ENCODE data around the gene VASH1.

The VASH1 gene

DNA sequence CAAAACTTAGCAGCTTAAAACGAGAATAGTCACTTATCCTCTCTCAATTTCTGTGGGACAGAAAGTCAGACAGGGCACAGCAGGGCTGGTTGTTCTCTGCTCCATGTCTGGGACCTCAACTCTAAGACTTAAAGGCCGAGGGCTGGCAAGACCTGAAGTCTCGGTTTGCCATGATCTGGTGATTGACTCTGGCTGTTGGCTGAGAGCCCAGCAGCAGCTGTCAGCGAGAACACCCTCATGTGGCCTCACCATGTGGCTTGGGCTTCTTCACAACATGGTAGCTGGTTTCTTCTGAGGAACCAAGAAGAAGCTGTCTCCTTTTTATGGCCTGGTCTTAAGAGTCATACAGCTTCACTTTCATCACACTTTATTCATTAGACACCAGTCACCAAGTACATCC lies 1.7 kb upstream of the VASH1 start:
- peaks cover 2% of the 10 kb centered on the region for H3K4me1 ChIP-seq (ENCODE audit: control insufficient read depth, low read depth, low read length)
- no peak overlapping the region for H4K5ac ChIP-seq (ENCODE audit: low read length)
- H3K4ac ChIP-seq (ENCODE audit: low read depth, low read length): no peak overlapping the region
- H2BK120ac ChIP-seq (ENCODE audit: low read depth, low read length): no peak overlapping the region
- H3K18ac ChIP-seq (ENCODE audit: low read length): no peak overlapping the region
- H3K27me3 ChIP-seq (ENCODE audit: insufficient read depth, low read length, poor library complexity): peaks cover 19% of the 10 kb centered on the region
- H3K36me3 ChIP-seq (ENCODE audit: control insufficient read depth, insufficient read depth, low read length): no peaks in the 10 kb centered on the region
- no peak overlapping the region for H2BK15ac ChIP-seq (replicated peaks; ENCODE audit: low read depth)
- H3K9ac ChIP-seq (ENCODE audit: low read length): no peak overlapping the region
- no peak overlapping the region for H2AK5ac ChIP-seq (ENCODE audit: low read length)
- H3K27ac ChIP-seq (ENCODE audit: low read depth, low read length): no peak overlapping the region
- no CpG with 5 or more reads among the region's 4 CpGs for WGBS (ENCODE audit: extremely low coverage, insufficient coverage, low lambda C conversion rate)
- H3K79me2 ChIP-seq (ENCODE audit: control insufficient read depth, insufficient read depth, low read length): no peaks in the 10 kb centered on the region
- H2BK5ac ChIP-seq (ENCODE audit: low read length): no peak overlapping the region
- H3K4me2 ChIP-seq (ENCODE audit: low read length): no peak overlapping the region
- no peak overlapping the region for H3K23ac ChIP-seq (ENCODE audit: low read length)
- DNase-seq: no peak
- no peak overlapping the region for H3K4me3 ChIP-seq (ENCODE audit: low read length)
- no peaks in the 10 kb centered on the region for H3K79me1 ChIP-seq (ENCODE audit: low read length)
- H4K8ac ChIP-seq (ENCODE audit: low read depth, low read length): no peak overlapping the region
- H3K56ac ChIP-seq (ENCODE audit: low read length): no peak overlapping the region

DNA sequence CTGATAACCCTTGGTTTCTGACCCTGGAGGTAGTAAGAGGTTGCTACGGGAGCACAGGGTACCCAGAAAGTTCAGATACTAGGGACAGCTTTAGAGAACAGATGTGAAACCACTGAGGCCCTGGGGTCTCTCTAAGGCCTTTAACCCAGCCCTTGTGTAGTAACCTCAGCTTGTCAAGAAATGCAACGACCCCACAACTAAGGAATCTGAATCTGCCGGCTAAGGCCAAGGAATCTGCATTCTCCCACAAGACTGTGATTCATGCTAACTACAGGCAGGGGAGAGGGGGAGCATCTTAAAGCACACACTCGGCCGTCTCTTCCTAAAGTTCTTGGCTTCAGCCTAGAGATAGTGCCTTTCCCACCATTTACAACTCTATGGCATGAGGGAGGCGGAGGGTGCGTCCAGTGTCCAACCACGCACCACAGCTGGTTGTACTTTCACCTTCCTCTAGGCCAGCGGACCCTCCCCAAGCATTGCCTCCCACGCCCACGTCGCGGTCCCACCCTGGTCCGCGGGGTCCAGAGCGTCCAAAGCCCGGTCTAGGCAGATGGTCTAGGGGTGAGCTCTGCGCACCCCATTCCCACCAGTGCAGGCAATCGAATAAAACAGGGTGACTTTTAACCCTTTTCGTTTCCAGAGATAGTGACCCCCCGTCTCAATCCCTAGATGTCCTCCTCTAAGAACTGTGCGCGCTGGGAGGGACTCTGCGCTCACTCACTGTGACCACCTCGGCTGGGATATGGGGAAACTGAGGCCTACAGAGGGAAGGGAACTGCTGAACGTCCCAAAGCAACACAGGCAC lies 735 bp upstream of the VASH1 start:
- no peak overlapping the region for H2BK5ac ChIP-seq (ENCODE audit: low read length)
- no peak overlapping the region for H4K8ac ChIP-seq (ENCODE audit: low read depth, low read length)
- no peaks in the 10 kb centered on the region for H3K36me3 ChIP-seq (ENCODE audit: control insufficient read depth, insufficient read depth, low read length)
- WGBS (ENCODE audit: extremely low coverage, insufficient coverage, low lambda C conversion rate): no CpG with 5 or more reads among the region's 26 CpGs
- no peak overlapping the region for H3K27ac ChIP-seq (ENCODE audit: low read depth, low read length)
- H3K9ac ChIP-seq (ENCODE audit: low read length): peak overlapping the region; percentile 60
- no peak overlapping the region for H3K4me3 ChIP-seq (ENCODE audit: low read length)
- H4K5ac ChIP-seq (ENCODE audit: low read length): no peak overlapping the region
- no peak overlapping the region for H3K23ac ChIP-seq (ENCODE audit: low read length)
- H3K79me2 ChIP-seq (ENCODE audit: control insufficient read depth, insufficient read depth, low read length): no peaks in the 10 kb centered on the region
- peaks cover 2% of the 10 kb centered on the region for H3K4me1 ChIP-seq (ENCODE audit: control insufficient read depth, low read depth, low read length)
- peak overlapping the region; percentile 58 for H3K4me2 ChIP-seq (ENCODE audit: low read length)
- no peaks in the 10 kb centered on the region for H3K79me1 ChIP-seq (ENCODE audit: low read length)
- no peak overlapping the region for H2BK120ac ChIP-seq (ENCODE audit: low read depth, low read length)
- H3K4ac ChIP-seq (ENCODE audit: low read depth, low read length): no peak overlapping the region
- H3K56ac ChIP-seq (ENCODE audit: low read length): peak overlapping the region; percentile 83
- H3K27me3 ChIP-seq (ENCODE audit: insufficient read depth, low read length, poor library complexity): peaks cover 19% of the 10 kb centered on the region
- no peak for DNase-seq
- H2AK5ac ChIP-seq (ENCODE audit: low read length): no peak overlapping the region
- H3K18ac ChIP-seq (ENCODE audit: low read length): no peak overlapping the region
- no peak overlapping the region for H2BK15ac ChIP-seq (replicated peaks; ENCODE audit: low read depth)

DNA sequence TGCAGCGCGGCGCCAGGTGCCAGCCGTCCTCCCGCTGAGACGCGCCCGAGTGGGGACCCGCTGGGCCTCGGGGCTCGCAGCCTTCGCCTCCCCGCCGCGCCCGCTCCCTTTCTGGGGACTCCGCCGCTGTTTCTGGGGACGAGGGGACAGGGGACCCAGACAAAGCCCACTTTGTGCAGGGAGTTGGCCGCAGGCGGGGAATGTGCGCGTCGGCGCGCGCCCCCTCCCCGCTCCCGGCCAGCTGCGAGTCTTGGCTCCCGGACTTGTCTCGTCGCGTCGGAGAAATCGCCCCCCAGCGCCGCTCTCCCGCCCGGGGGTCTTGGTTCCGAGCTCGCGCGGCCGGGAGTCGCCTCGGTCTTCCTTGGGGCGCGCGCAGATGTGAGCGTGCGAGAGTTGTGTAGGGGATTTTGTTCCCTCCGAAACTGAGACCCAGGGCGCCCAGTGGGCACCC lies 717 bp downstream of the VASH1 start:
- H3K23ac ChIP-seq (ENCODE audit: low read length): peak overlapping the region; percentile 66
- no peak overlapping the region for H2AK5ac ChIP-seq (ENCODE audit: low read length)
- no peak overlapping the region for H3K4ac ChIP-seq (ENCODE audit: low read depth, low read length)
- no peak overlapping the region for H2BK5ac ChIP-seq (ENCODE audit: low read length)
- peak overlapping the region; percentile 35 for H3K18ac ChIP-seq (ENCODE audit: low read length)
- H3K79me2 ChIP-seq (ENCODE audit: control insufficient read depth, insufficient read depth, low read length): no peaks in the 10 kb centered on the region
- no peak overlapping the region for H4K5ac ChIP-seq (ENCODE audit: low read length)
- peaks cover 19% of the 10 kb centered on the region for H3K27me3 ChIP-seq (ENCODE audit: insufficient read depth, low read length, poor library complexity)
- no peaks in the 10 kb centered on the region for H3K36me3 ChIP-seq (ENCODE audit: control insufficient read depth, insufficient read depth, low read length)
- H3K4me2 ChIP-seq (ENCODE audit: low read length): peak overlapping the region; percentile 58
- H3K27ac ChIP-seq (ENCODE audit: low read depth, low read length): no peak overlapping the region
- H3K4me1 ChIP-seq (ENCODE audit: control insufficient read depth, low read depth, low read length): peaks cover 2% of the 10 kb centered on the region
- no peaks in the 10 kb centered on the region for H3K79me1 ChIP-seq (ENCODE audit: low read length)
- no peak overlapping the region for H4K8ac ChIP-seq (ENCODE audit: low read depth, low read length)
- no peak overlapping the region for H2BK15ac ChIP-seq (replicated peaks; ENCODE audit: low read depth)
- DNase-seq: no peak
- no peak overlapping the region for H2BK120ac ChIP-seq (ENCODE audit: low read depth, low read length)
- peak overlapping the region; percentile 60 for H3K9ac ChIP-seq (ENCODE audit: low read length)
- WGBS (ENCODE audit: extremely low coverage, insufficient coverage, low lambda C conversion rate): no CpG with 5 or more reads among the region's 54 CpGs
- peak overlapping the region; percentile 83 for H3K56ac ChIP-seq (ENCODE audit: low read length)
- H3K4me3 ChIP-seq (ENCODE audit: low read length): peak overlapping the region; percentile 40

DNA sequence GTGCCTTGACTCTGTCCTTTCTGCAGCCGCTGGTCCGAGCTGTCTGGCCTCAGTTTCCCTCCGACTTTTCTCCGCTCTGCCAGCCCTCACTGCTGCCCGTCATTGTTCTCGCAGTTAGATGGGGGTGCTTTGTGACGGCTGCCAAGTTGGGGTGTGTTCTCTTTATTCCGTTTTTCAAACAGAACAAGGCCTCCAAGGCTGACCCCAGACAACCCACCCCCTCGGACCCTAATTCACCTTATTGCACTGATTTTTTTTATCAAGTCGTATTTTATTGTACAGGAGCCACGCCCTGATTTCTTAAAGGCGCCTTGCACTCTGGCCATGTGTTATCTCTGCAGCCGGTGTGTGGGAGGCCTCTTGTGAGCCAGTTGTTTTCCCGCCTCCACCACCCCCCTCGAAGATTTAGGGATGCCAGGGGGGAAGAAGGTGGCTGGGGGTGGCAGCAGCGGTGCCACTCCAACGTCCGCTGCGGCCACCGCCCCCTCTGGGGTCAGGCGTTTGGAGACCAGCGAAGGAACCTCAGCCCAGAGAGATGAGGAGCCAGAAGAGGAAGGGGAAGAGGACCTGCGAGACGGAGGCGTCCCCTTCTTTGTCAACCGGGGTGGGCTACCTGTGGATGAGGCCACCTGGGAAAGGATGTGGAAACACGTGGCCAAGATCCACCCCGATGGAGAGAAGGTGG lies 1.3 kb downstream of the VASH1 start:
- WGBS (ENCODE audit: extremely low coverage, insufficient coverage, low lambda C conversion rate): no CpG with 5 or more reads among the region's 28 CpGs
- peak overlapping the region; percentile 58 for H3K4me2 ChIP-seq (ENCODE audit: low read length)
- H3K27ac ChIP-seq (ENCODE audit: low read depth, low read length): no peak overlapping the region
- no peaks in the 10 kb centered on the region for H3K36me3 ChIP-seq (ENCODE audit: control insufficient read depth, insufficient read depth, low read length)
- H3K18ac ChIP-seq (ENCODE audit: low read length): peak overlapping the region; percentile 35
- H4K8ac ChIP-seq (ENCODE audit: low read depth, low read length): no peak overlapping the region
- peak overlapping the region; percentile 83 for H3K56ac ChIP-seq (ENCODE audit: low read length)
- H3K9ac ChIP-seq (ENCODE audit: low read length): peak overlapping the region; percentile 60
- no peak overlapping the region for H2BK5ac ChIP-seq (ENCODE audit: low read length)
- H3K79me2 ChIP-seq (ENCODE audit: control insufficient read depth, insufficient read depth, low read length): no peaks in the 10 kb centered on the region
- peaks cover 19% of the 10 kb centered on the region for H3K27me3 ChIP-seq (ENCODE audit: insufficient read depth, low read length, poor library complexity)
- peaks cover 2% of the 10 kb centered on the region for H3K4me1 ChIP-seq (ENCODE audit: control insufficient read depth, low read depth, low read length)
- no peak overlapping the region for H2BK120ac ChIP-seq (ENCODE audit: low read depth, low read length)
- no peak for DNase-seq
- no peak overlapping the region for H3K4ac ChIP-seq (ENCODE audit: low read depth, low read length)
- H4K5ac ChIP-seq (ENCODE audit: low read length): no peak overlapping the region
- H3K79me1 ChIP-seq (ENCODE audit: low read length): no peaks in the 10 kb centered on the region
- H2AK5ac ChIP-seq (ENCODE audit: low read length): no peak overlapping the region
- no peak overlapping the region for H2BK15ac ChIP-seq (replicated peaks; ENCODE audit: low read depth)
- H3K4me3 ChIP-seq (ENCODE audit: low read length): peak overlapping the region; percentile 40
- H3K23ac ChIP-seq (ENCODE audit: low read length): peak overlapping the region; percentile 35

DNA sequence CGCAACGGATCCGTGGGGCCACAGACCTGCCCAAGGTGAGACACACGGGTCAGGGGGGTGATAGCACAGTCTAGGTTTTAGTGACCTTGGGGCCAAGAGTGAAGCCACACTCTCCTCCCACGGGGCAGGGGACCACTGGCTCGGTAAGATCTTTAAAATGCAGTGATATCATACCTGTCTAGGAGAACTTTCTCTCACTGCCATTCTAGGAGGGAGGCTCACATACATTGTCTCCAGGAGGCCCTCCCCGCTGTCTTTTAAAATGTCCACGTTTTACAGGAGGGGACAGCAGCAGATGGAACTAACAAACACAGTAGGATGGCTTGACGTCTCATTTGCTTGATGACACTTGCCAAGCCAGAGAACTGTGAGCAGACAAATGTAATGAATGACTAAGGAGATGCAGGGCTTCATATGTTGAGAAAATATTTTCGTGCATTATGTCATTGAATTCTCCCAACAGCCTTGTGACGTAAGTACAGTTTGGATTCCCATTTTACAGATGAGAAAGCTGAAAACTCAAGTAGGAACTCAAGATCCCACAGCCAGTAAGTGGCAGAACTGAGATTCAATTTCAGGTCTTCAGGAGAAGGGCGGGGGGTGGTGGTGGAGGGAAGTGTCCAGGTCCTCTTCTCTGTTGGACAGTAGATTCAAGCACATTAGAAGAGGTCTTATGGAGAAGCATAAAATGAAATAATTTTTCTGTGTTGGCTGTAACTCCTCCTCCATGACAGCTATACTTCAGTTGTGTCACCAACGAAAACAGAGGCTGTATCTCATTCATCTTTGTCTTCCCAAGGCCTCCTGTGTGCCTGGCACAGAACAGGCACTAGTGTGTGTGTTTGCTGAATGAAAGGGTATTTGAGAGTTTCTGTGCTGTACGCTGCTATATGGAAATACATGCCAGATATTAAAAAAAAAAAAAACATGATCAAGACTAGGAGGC lies 2.1 kb downstream of the VASH1 start:
- H4K8ac ChIP-seq (ENCODE audit: low read depth, low read length): no peak overlapping the region
- H2BK5ac ChIP-seq (ENCODE audit: low read length): no peak overlapping the region
- no peak overlapping the region for H2BK15ac ChIP-seq (replicated peaks; ENCODE audit: low read depth)
- H4K5ac ChIP-seq (ENCODE audit: low read length): no peak overlapping the region
- peaks cover 3% of the 10 kb centered on the region for H3K4me1 ChIP-seq (ENCODE audit: control insufficient read depth, low read depth, low read length)
- H3K4me3 ChIP-seq (ENCODE audit: low read length): no peak overlapping the region
- H3K18ac ChIP-seq (ENCODE audit: low read length): no peak overlapping the region
- H3K4me2 ChIP-seq (ENCODE audit: low read length): no peak overlapping the region
- no peak overlapping the region for H3K9ac ChIP-seq (ENCODE audit: low read length)
- H3K23ac ChIP-seq (ENCODE audit: low read length): peak overlapping the region; percentile 35
- H3K27ac ChIP-seq (ENCODE audit: low read depth, low read length): no peak overlapping the region
- WGBS (ENCODE audit: extremely low coverage, insufficient coverage, low lambda C conversion rate): no CpG with 5 or more reads among the region's 14 CpGs
- no peak overlapping the region for H3K56ac ChIP-seq (ENCODE audit: low read length)
- H3K4ac ChIP-seq (ENCODE audit: low read depth, low read length): no peak overlapping the region
- H3K27me3 ChIP-seq (ENCODE audit: insufficient read depth, low read length, poor library complexity): peaks cover 19% of the 10 kb centered on the region
- H3K36me3 ChIP-seq (ENCODE audit: control insufficient read depth, insufficient read depth, low read length): no peaks in the 10 kb centered on the region
- H3K79me1 ChIP-seq (ENCODE audit: low read length): no peaks in the 10 kb centered on the region
- H2AK5ac ChIP-seq (ENCODE audit: low read length): no peak overlapping the region
- no peak for DNase-seq
- no peak overlapping the region for H2BK120ac ChIP-seq (ENCODE audit: low read depth, low read length)
- H3K79me2 ChIP-seq (ENCODE audit: control insufficient read depth, insufficient read depth, low read length): no peaks in the 10 kb centered on the region
